Daoy (cell line): ENCODE data around the gene ERN2. TPM values are rescaled to one million over a fixed set of nuclear protein-coding genes. Genes with fewer than 3 reads are reported as not detected.

Experiments used
- DNase-seq: peaks from one replicate; pipeline ENCODE4 v3.0.0-alpha.2; 2015; ENCODE audit warnings: low read depth
- total RNA-seq: library from RNA; depleted of rRNA; stranded (reverse); fragments of >200 nt; shearing (Covaris generic); gene quantifications from 2 replicates; pipeline ENCODE4 v1.2.3, GENCODE V29; 2014; rRNA removed

ERN2 gene
- total RNA-seq, 1 experiment from 2014 or later: 0.11 TPM

- peak; percentile 2 for DNase-seq
Observed at GRCh38 chr16:23640615-23640930, 72.4 kb downstream of the ERN2 start.

Other genes starting within 250 kb of the ERN2 start
- gene GGA2, start 202.7 kb downstream of the ERN2 start, total RNA-seq: 10.0 and 15.3 TPM in 2 replicates
- gene EARS2, start 155.9 kb downstream of the ERN2 start, total RNA-seq: 51.3 and 60.9 TPM in 2 replicates
- 84.2 and 99.9 TPM in 2 replicates for gene UBFD1, start 155.5 kb downstream of the ERN2 start, total RNA-seq
- 175 and 208 TPM in 2 replicates for gene NDUFAB1, start 116.9 kb downstream of the ERN2 start, total RNA-seq
- 12.9 and 13.5 TPM in 2 replicates for gene PALB2, start 71.9 kb downstream of the ERN2 start, total RNA-seq
- gene DCTN5, start 71.8 kb downstream of the ERN2 start, total RNA-seq: 23.9 and 46.1 TPM in 2 replicates
- 62.4 and 63.8 TPM in 2 replicates for gene PLK1, start 34.3 kb downstream of the ERN2 start, total RNA-seq
- not detected in 2 replicates for gene CHP2, start 41.8 kb upstream of the ERN2 start, total RNA-seq
- gene PRKCB, start 122.8 kb upstream of the ERN2 start, total RNA-seq: 2.2 and 3.6 TPM in 2 replicates